Colonic mucosa (tissue), 2 donors: Measurements from ENCODE around the gene GSTCD. TPM values are rescaled to one million over a fixed set of nuclear protein-coding genes. Genes with fewer than 3 reads are reported as not detected.

Source experiments
- total RNA-seq, 2 donors: library from RNA; stranded (reverse); fragmentation: NEBNext Ultra II Directional in 1 of 2; extraction: Animal tissue kit (Norgen Biotek cat#: 25700) in 1 of 2; gene quantifications; one replicate each; pipeline ENCODE4 v1.2.1, GENCODE V29; 2021
- donor health status: DM: no; HTN: no; CAD: no.
- donor health status: DM: no; HTN: no; CAD: no.

Gene GSTCD
- total RNA-seq, 2 donors from 2014 or later: 9.0 to 17.5 TPM

Other genes with a start within 250 kb of the GSTCD start
- 100 to 1,000 TPM; 115 to 166 TPM for gene PPA2, start 234.7 kb upstream of the GSTCD start, total RNA-seq
- 10 to 100 TPM; 14.4 to 14.8 TPM for gene ARHGEF38, start 156.2 kb upstream of the GSTCD start, total RNA-seq
- gene INTS12, start 95 bp upstream of the GSTCD start, total RNA-seq: 10 to 100 TPM; 14.1 to 18.0 TPM
- 10 to 100 TPM; 30.9 to 39.1 TPM for gene NPNT, start 186.7 kb downstream of the GSTCD start, total RNA-seq